ENCODE data around the gene DLX1. TPM values are rescaled to one million over a fixed set of nuclear protein-coding genes. Genes with fewer than 3 reads are reported as not detected.

Gene DLX1
- total and polyA plus RNA-seq, 9 of the 15 experiments (the other 6 are each of a cell fraction or from before 2014, with no cell fraction given) = 1.9 to 26.2 (median 9.6) TPM

DNA sequence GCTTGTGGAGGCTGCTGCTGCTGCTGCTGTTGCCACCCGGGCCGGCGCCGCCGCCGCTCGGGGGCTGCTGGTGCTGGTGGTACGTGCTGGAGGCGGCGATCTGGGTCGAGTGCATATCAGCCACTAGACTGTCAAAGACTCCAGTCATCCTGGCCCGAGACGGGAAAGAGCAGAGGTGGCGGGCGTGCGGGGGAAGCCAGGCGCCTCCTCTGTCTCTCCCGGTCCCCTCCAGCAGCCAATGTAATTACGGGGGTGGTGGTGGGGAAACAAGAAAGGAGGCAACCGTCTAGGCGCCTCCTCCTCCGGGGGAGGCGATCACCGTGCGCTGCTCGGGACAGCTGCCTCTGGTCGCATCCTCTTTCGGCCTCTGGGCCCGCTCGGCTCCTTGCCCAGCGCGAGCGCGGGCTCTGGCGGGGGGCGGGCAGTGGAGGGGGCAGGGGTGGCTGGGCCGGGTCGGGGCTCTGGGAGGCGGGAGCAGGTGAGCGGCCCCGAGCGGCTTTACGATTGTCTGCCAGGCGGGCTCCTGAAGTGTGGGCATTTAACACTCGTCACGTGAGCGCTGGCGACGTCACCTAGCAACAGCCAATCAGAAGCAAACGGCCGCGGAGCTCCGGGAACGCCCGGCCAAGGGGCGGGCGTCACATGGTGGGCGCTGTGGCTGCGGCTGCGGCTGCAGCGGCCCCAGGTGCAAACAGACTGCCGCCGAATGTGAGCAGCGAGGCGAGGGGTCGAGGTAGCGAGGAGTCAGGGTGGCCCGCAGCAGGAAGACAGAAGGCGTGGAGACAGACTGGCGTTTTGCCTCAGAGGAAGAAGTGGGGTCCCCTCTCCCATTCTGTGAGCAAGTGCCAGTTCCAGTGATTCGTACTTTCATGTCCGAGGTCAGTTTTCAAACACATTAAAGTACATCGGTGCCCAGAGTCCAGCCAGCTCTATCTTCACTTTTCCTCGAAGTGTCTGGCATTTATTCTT lies 17.4 kb downstream of the DLX1 start, which contains the start of gene DLX2 (continued):
- TF ChIP-seq TOE1 (IDR thresholded peaks at IDR 0.05; ENCODE audit: borderline replicate concordance) = peak; percentile 91
- no peak for TF ChIP-seq TOE1 (CRISPR knock-in tag; IDR thresholded peaks at IDR 0.05; ENCODE audit: borderline replicate concordance, low read depth)
- peak; percentile 46; the same call in 1 of the 2 replicates for TF ChIP-seq ZFX (CRISPR knock-in tag; IDR thresholded peaks at IDR 0.05)
- TF ChIP-seq, protein P1, sequence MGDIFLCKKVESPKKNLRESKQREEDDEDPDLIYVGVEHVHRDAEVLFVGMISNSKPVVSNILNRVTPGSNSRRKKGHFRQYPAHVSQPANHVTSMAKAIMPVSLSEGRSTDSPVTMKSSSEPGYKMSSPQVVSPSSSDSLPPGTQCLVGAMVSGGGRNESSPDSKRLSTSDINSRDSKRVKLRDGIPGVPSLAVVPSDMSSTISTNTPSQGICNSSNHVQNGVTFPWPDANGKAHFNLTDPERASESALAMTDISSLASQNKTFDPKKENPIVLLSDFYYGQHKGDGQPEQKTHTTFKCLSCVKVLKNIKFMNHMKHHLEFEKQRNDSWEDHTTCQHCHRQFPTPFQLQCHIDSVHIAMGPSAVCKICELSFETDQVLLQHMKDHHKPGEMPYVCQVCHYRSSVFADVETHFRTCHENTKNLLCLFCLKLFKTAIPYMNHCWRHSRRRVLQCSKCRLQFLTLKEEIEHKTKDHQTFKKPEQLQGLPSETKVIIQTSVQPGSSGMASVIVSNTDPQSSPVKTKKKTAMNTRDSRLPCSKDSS (IDR thresholded peaks at IDR 0.05; ENCODE audit: low read depth, partially characterized antibody) = no peak
- TF ChIP-seq, protein P2, sequence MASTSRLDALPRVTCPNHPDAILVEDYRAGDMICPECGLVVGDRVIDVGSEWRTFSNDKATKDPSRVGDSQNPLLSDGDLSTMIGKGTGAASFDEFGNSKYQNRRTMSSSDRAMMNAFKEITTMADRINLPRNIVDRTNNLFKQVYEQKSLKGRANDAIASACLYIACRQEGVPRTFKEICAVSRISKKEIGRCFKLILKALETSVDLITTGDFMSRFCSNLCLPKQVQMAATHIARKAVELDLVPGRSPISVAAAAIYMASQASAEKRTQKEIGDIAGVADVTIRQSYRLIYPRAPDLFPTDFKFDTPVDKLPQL (IDR thresholded peaks at IDR 0.05; ENCODE audit: extremely low read depth, insufficient read length) = no peak
- TF ChIP-seq CBFA2T2 (conservative IDR thresholded peaks at IDR 0.05) = peak; percentile 65
- TF ChIP-seq, protein P3, sequence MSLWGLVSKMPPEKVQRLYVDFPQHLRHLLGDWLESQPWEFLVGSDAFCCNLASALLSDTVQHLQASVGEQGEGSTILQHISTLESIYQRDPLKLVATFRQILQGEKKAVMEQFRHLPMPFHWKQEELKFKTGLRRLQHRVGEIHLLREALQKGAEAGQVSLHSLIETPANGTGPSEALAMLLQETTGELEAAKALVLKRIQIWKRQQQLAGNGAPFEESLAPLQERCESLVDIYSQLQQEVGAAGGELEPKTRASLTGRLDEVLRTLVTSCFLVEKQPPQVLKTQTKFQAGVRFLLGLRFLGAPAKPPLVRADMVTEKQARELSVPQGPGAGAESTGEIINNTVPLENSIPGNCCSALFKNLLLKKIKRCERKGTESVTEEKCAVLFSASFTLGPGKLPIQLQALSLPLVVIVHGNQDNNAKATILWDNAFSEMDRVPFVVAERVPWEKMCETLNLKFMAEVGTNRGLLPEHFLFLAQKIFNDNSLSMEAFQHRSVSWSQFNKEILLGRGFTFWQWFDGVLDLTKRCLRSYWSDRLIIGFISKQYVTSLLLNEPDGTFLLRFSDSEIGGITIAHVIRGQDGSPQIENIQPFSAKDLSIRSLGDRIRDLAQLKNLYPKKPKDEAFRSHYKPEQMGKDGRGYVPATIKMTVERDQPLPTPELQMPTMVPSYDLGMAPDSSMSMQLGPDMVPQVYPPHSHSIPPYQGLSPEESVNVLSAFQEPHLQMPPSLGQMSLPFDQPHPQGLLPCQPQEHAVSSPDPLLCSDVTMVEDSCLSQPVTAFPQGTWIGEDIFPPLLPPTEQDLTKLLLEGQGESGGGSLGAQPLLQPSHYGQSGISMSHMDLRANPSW (CRISPR knock-in tag; IDR thresholded peaks at IDR 0.05) = no peak
- no peak for TF ChIP-seq ZNF253 (CRISPR knock-in tag; conservative IDR thresholded peaks at IDR 0.05)
- TF ChIP-seq NFE2 (IDR thresholded peaks at IDR 0.05; ENCODE audit: low read depth) = peak; percentile 25; the same call in 1 of the 2 replicates
- TF ChIP-seq, protein P4, sequence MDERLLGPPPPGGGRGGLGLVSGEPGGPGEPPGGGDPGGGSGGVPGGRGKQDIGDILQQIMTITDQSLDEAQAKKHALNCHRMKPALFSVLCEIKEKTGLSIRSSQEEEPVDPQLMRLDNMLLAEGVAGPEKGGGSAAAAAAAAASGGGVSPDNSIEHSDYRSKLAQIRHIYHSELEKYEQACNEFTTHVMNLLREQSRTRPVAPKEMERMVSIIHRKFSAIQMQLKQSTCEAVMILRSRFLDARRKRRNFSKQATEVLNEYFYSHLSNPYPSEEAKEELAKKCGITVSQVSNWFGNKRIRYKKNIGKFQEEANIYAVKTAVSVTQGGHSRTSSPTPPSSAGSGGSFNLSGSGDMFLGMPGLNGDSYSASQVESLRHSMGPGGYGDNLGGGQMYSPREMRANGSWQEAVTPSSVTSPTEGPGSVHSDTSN (CRISPR knock-in tag; IDR thresholded peaks at IDR 0.05; ENCODE audit: low read depth) = no peak
- TF ChIP-seq, protein P4 (tag; conservative IDR thresholded peaks at IDR 0.05; ENCODE audit: low read depth) = no peak
- TF ChIP-seq FOXJ3 (CRISPR knock-in tag; IDR thresholded peaks at IDR 0.05) = no peak
- TF ChIP-seq, protein P5, sequence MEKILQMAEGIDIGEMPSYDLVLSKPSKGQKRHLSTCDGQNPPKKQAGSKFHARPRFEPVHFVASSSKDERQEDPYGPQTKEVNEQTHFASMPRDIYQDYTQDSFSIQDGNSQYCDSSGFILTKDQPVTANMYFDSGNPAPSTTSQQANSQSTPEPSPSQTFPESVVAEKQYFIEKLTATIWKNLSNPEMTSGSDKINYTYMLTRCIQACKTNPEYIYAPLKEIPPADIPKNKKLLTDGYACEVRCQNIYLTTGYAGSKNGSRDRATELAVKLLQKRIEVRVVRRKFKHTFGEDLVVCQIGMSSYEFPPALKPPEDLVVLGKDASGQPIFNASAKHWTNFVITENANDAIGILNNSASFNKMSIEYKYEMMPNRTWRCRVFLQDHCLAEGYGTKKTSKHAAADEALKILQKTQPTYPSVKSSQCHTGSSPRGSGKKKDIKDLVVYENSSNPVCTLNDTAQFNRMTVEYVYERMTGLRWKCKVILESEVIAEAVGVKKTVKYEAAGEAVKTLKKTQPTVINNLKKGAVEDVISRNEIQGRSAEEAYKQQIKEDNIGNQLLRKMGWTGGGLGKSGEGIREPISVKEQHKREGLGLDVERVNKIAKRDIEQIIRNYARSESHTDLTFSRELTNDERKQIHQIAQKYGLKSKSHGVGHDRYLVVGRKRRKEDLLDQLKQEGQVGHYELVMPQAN (IDR thresholded peaks at IDR 0.05; ENCODE audit: borderline replicate concordance) = peak; percentile 90
- TF ChIP-seq KDM5B (IDR thresholded peaks at IDR 0.05; ENCODE audit: insufficient replicate concordance, low read depth, low read length) = peak; percentile 25
- TF ChIP-seq RFX1 (IDR thresholded peaks at IDR 0.05) = peak; percentile 91

Measured in K562 (cell line).